ENCODE measurements around the gene CASKIN2.

GRCh38 chr17:75514299-75514918 lies 928 bp downstream of the CASKIN2 start:
- no peak for TF ChIP-seq RAD21 (IDR thresholded peaks at IDR 0.05; ENCODE audit: low read depth)
- TF ChIP-seq CREB1 (IDR thresholded peaks at IDR 0.05; ENCODE audit: low read depth): no peak
- TF ChIP-seq EP300 (IDR thresholded peaks at IDR 0.05; ENCODE audit: borderline replicate concordance): no peak; the same call in 1 of the 2 replicates

Measured in Ishikawa (cell line).